GM21526 (cell line): Measurements from ENCODE around the gene MFSD6.

Experiments
- ATAC-seq: cut with Tn5 transposase; IDR thresholded peaks from one replicate; pipeline ENCODE4 v1.9.1; 2021; ENCODE audit warnings: moderate library complexity; ENCODE audit not compliant: unreplicated experiment, low FRiP score

Gene MFSD6

GRCh38 chr2:190432567-190433231, 24.5 kb downstream of the MFSD6 start:
- ATAC-seq: no peak

GRCh38 chr2:190435031-190435670, 27.0 kb downstream of the MFSD6 start:
- ATAC-seq: no peak

- ATAC-seq: no peak
Measured at GRCh38 chr2:190436557-190436956, 28.4 kb downstream of the MFSD6 start.

GRCh38 chr2:190440113-190440512, 32.0 kb downstream of the MFSD6 start:
- no peak for ATAC-seq

- no peak for ATAC-seq
Measured at GRCh38 chr2:190441564-190441963, 33.4 kb downstream of the MFSD6 start.

GRCh38 chr2:190443055-190443454, 34.9 kb downstream of the MFSD6 start:
- ATAC-seq: no peak

- ATAC-seq: no peak
Measured at GRCh38 chr2:190443778-190444481, 35.8 kb downstream of the MFSD6 start.

GRCh38 chr2:190444976-190445375, 36.8 kb downstream of the MFSD6 start:
- ATAC-seq: no peak

GRCh38 chr2:190446193-190446592, 38.0 kb downstream of the MFSD6 start:
- no peak for ATAC-seq

- no peak for ATAC-seq
Measured at GRCh38 chr2:190446750-190447516, 38.8 kb downstream of the MFSD6 start.

GRCh38 chr2:190447766-190448165, 39.6 kb downstream of the MFSD6 start:
- ATAC-seq: no peak

- ATAC-seq: no peak
Measured at GRCh38 chr2:190449925-190450324, 41.8 kb downstream of the MFSD6 start.

GRCh38 chr2:190450363-190450762, 42.2 kb downstream of the MFSD6 start:
- ATAC-seq: no peak

- no peak for ATAC-seq
Measured at GRCh38 chr2:190451561-190452176, 43.5 kb downstream of the MFSD6 start.

GRCh38 chr2:190452433-190452832, 44.3 kb downstream of the MFSD6 start:
- no peak for ATAC-seq

- no peak for ATAC-seq
Measured at GRCh38 chr2:190454795-190455194, 46.6 kb downstream of the MFSD6 start.

- ATAC-seq: no peak
Measured at GRCh38 chr2:190455358-190456095, 47.4 kb downstream of the MFSD6 start.

- ATAC-seq: no peak
Measured at GRCh38 chr2:190456833-190457232, 48.7 kb downstream of the MFSD6 start.

GRCh38 chr2:190457256-190457655, 49.1 kb downstream of the MFSD6 start:
- ATAC-seq: no peak
